LoVo (cell line): ENCODE data around the gene SYNJ2.

Experiments
- DNase-seq: peaks from one replicate; pipeline ENCODE4 v3.0.0-alpha.2; 2016; ENCODE audit warnings: low spot score

SYNJ2 gene

GRCh38 chr6:158028876-158029275, 47.2 kb downstream of the SYNJ2 start:
- no peak for DNase-seq

- no peak for DNase-seq
These were observed 48.1 kb downstream of the SYNJ2 start for GRCh38 chr6:158029668-158030230.

- DNase-seq, result no peak
These were observed 49.0 kb downstream of the SYNJ2 start for GRCh38 chr6:158030380-158031300.

GRCh38 chr6:158031381-158032353, 50.0 kb downstream of the SYNJ2 start:
- peak; percentile 75 for DNase-seq

- DNase-seq, result no peak
These were observed 50.7 kb downstream of the SYNJ2 start for GRCh38 chr6:158032354-158032733.

- DNase-seq, result no peak
These were observed 51.6 kb downstream of the SYNJ2 start for GRCh38 chr6:158033077-158033750.

GRCh38 chr6:158033751-158034702, 52.4 kb downstream of the SYNJ2 start:
- DNase-seq, result peak; percentile 82

- DNase-seq, result no peak
These were observed 54.6 kb downstream of the SYNJ2 start for GRCh38 chr6:158036261-158036660.

- no peak for DNase-seq
These were observed 55.4 kb downstream of the SYNJ2 start for GRCh38 chr6:158037021-158037420.

- no peak for DNase-seq
These were observed 56.1 kb downstream of the SYNJ2 start for GRCh38 chr6:158037771-158038170.

- DNase-seq, result no peak
These were observed 56.9 kb downstream of the SYNJ2 start for GRCh38 chr6:158038291-158039177.

GRCh38 chr6:158039178-158039557, 57.5 kb downstream of the SYNJ2 start:
- DNase-seq, result no peak

- DNase-seq, result no peak
These were observed 57.9 kb downstream of the SYNJ2 start for GRCh38 chr6:158039571-158040050.

GRCh38 chr6:158040051-158040803, 58.6 kb downstream of the SYNJ2 start:
- peak; percentile 85 for DNase-seq

GRCh38 chr6:158040804-158041347, 59.2 kb downstream of the SYNJ2 start:
- no peak for DNase-seq

GRCh38 chr6:158041370-158041769, 59.7 kb downstream of the SYNJ2 start:
- DNase-seq, result no peak

GRCh38 chr6:158041788-158042187, 60.1 kb downstream of the SYNJ2 start:
- DNase-seq, result no peak

GRCh38 chr6:158042245-158042798, 60.7 kb downstream of the SYNJ2 start:
- no peak for DNase-seq
